SH-SY5Y (cell line): ENCODE data around the gene NDN.

ENCODE experiments used
- GATA2 ChIP-seq: IDR thresholded peaks from 2 replicates; pipeline ENCODE4 v1.6.1; 2011; ENCODE audit warnings: mild to moderate bottlenecking, low read depth, low read length
- GATA3 ChIP-seq: IDR thresholded peaks from 2 replicates; pipeline ENCODE4 v1.6.1; 2011; ENCODE audit warnings: low read depth, mild to moderate bottlenecking, low read length, moderate library complexity

GRCh38 chr15:23645371-23646164 is 41.5 kb downstream of the NDN start:
- no peak for TF ChIP-seq GATA2
- TF ChIP-seq GATA3, result no peak
